Measurements from ENCODE around the gene COL27A1. TPM values are rescaled to one million over a fixed set of nuclear protein-coding genes. Genes with fewer than 3 reads are reported as not detected.

The COL27A1 gene
- total RNA-seq, 2 experiments from 2014 or later = 0.15 to 0.30 TPM

- Mint-ChIP-seq H3K4me3 (no peak overlapping the region), H3K36me3 (no peaks in the 10 kb centered on the region), H3K27me3 (peaks cover 22% of the 10 kb centered on the region), H3K9me3 (ENCODE audit: low read depth) (no peaks in the 10 kb centered on the region), H3K4me1 (no peaks in the 10 kb centered on the region), H3K27ac (no peak overlapping the region)
- DNase-seq (no peak), ATAC-seq (no peak)
- CTCF ChIA-PET = interaction anchor here (2.1 kb wide), 1 partner anchor 10 kb away, joined by 6 read pairs; no protein-coding TSS in a partner anchor
Measured at GRCh38 chr9:114117996-114118830, 37.1 kb upstream of the COL27A1 start.

- H3K36me3 Mint-ChIP-seq = no peaks in the 10 kb centered on the region
- CTCF ChIA-PET = interaction anchor here (2.1 kb wide), 1 partner anchor 11 kb away, joined by 6 read pairs; no protein-coding TSS in a partner anchor
- H3K4me3 Mint-ChIP-seq = no peak overlapping the region
- no peak overlapping the region for H3K27ac Mint-ChIP-seq
- H3K27me3 Mint-ChIP-seq = peaks cover 18% of the 10 kb centered on the region
- DNase-seq = no peak
- H3K9me3 Mint-ChIP-seq (ENCODE audit: low read depth) = no peaks in the 10 kb centered on the region
- no peaks in the 10 kb centered on the region for H3K4me1 Mint-ChIP-seq
- ATAC-seq = no peak
Measured at GRCh38 chr9:114119242-114120191, 35.8 kb upstream of the COL27A1 start.

GRCh38 chr9:114120192-114121014, 34.9 kb upstream of the COL27A1 start:
- no peak overlapping the region for H3K4me3 Mint-ChIP-seq
- CTCF ChIA-PET = no interaction called here
- ATAC-seq (no peak), DNase-seq (no peak)
- H3K4me1 Mint-ChIP-seq = no peaks in the 10 kb centered on the region
- no peaks in the 10 kb centered on the region for H3K9me3 Mint-ChIP-seq (ENCODE audit: low read depth)
- no peaks in the 10 kb centered on the region for H3K36me3 Mint-ChIP-seq
- no peak overlapping the region for H3K27ac Mint-ChIP-seq
- peaks cover 15% of the 10 kb centered on the region for H3K27me3 Mint-ChIP-seq

GRCh38 chr9:114121227-114122135, 33.9 kb upstream of the COL27A1 start:
- Mint-ChIP-seq H3K9me3 (ENCODE audit: low read depth) (no peaks in the 10 kb centered on the region), H3K4me1 (no peaks in the 10 kb centered on the region), H3K27ac (no peak overlapping the region), H3K27me3 (peaks cover 18% of the 10 kb centered on the region), H3K4me3 (no peak overlapping the region), H3K36me3 (no peaks in the 10 kb centered on the region)
- CTCF ChIA-PET = interaction anchor here (0.7 to 0.8 kb wide), 2 partner anchors 13 to 14 kb away, joined by 3 read pairs; no protein-coding TSS in a partner anchor
- DNase-seq (no peak), ATAC-seq (no peak)

- H3K27ac Mint-ChIP-seq = no peak overlapping the region
- no peaks in the 10 kb centered on the region for H3K4me1 Mint-ChIP-seq
Measured at GRCh38 chr9:114122136-114123027, 33.0 kb upstream of the COL27A1 start.

GRCh38 chr9:114123031-114123977, 32.0 kb upstream of the COL27A1 start:
- CTCF ChIA-PET = interaction anchor here (1.5 kb wide), 1 partner anchor 15 kb away, joined by 3 read pairs; no protein-coding TSS in a partner anchor
- Mint-ChIP-seq H3K27me3 (peaks cover 11% of the 10 kb centered on the region), H3K27ac (no peak overlapping the region)

More at GRCh38 chr9:114122136-114123027, 33.0 kb upstream of the COL27A1 start:
- no peak for ATAC-seq
- H3K27me3 Mint-ChIP-seq = peaks cover 14% of the 10 kb centered on the region
- no peak overlapping the region for H3K4me3 Mint-ChIP-seq
- H3K9me3 Mint-ChIP-seq (ENCODE audit: low read depth) = no peaks in the 10 kb centered on the region
- DNase-seq = no peak
- no peaks in the 10 kb centered on the region for H3K36me3 Mint-ChIP-seq
- CTCF ChIA-PET = interaction anchor here (1.5 kb wide), 1 partner anchor 14 kb away, joined by 3 read pairs; no protein-coding TSS in a partner anchor

GRCh38 chr9:114124138-114124537, 31.2 kb upstream of the COL27A1 start:
- Mint-ChIP-seq H3K27ac (no peak overlapping the region), H3K9me3 (ENCODE audit: low read depth) (no peaks in the 10 kb centered on the region), H3K4me3 (no peak overlapping the region), H3K4me1 (no peaks in the 10 kb centered on the region), H3K27me3 (peaks cover 10% of the 10 kb centered on the region), H3K36me3 (no peaks in the 10 kb centered on the region)
- ATAC-seq (no peak), DNase-seq (no peak)
- CTCF ChIA-PET = no interaction called here

More at GRCh38 chr9:114123031-114123977, 32.0 kb upstream of the COL27A1 start:
- DNase-seq (no peak), ATAC-seq (no peak)
- Mint-ChIP-seq H3K4me3 (no peak overlapping the region), H3K9me3 (ENCODE audit: low read depth) (no peaks in the 10 kb centered on the region), H3K4me1 (no peaks in the 10 kb centered on the region), H3K36me3 (no peaks in the 10 kb centered on the region)

- H3K27me3 Mint-ChIP-seq = peaks cover 16% of the 10 kb centered on the region
- H3K4me3 Mint-ChIP-seq = no peak overlapping the region
- no peaks in the 10 kb centered on the region for H3K9me3 Mint-ChIP-seq (ENCODE audit: low read depth)
- no peak for ATAC-seq
- CTCF ChIA-PET = interaction anchor here (1.6 kb wide), 1 partner anchor 42 kb away, joined by 3 read pairs; no protein-coding TSS in a partner anchor
- DNase-seq = no peak
- H3K27ac Mint-ChIP-seq = no peak overlapping the region
- H3K36me3 Mint-ChIP-seq = no peaks in the 10 kb centered on the region
- H3K4me1 Mint-ChIP-seq = no peaks in the 10 kb centered on the region
Measured at GRCh38 chr9:114124666-114125475, 30.5 kb upstream of the COL27A1 start.

- no peak for ATAC-seq
- CTCF ChIA-PET = interaction anchor here (1.6 kb wide), 1 partner anchor 43 kb away, joined by 3 read pairs; no protein-coding TSS in a partner anchor
Measured at GRCh38 chr9:114125476-114126013, 29.8 kb upstream of the COL27A1 start.

More at GRCh38 chr9:114125476-114126013, 29.8 kb upstream of the COL27A1 start:
- no peak overlapping the region for H3K27ac Mint-ChIP-seq
- H3K4me3 Mint-ChIP-seq = no peak overlapping the region
- DNase-seq = no peak
- peaks cover 17% of the 10 kb centered on the region for H3K27me3 Mint-ChIP-seq
- no peaks in the 10 kb centered on the region for H3K4me1 Mint-ChIP-seq
- no peaks in the 10 kb centered on the region for H3K9me3 Mint-ChIP-seq (ENCODE audit: low read depth)
- H3K36me3 Mint-ChIP-seq = no peaks in the 10 kb centered on the region

All from activated CD8-positive, alpha-beta memory T cell treated with anti-CD3 and anti-CD28 coated beads, Interleukin-2, amount 10 ng/mL, durations not matched to agents 7 days and 5 days (primary cell).